Measurements from ENCODE around the gene OTOP2. TPM values are rescaled to one million over a fixed set of nuclear protein-coding genes. Genes with fewer than 3 reads are reported as not detected.

OTOP2 gene
- total RNA-seq, 2 experiments from 2014 or later, result not detected

Other genes with a start within 250 kb of the OTOP2 start
- gene CD300LF, start 211.3 kb upstream of the OTOP2 start, total RNA-seq, result under 1 TPM in 1 of 2 experiments, not detected in 1; 0.25 TPM
- gene RAB37, start 187.0 kb upstream of the OTOP2 start, total RNA-seq, result 10 to 100 TPM; 24.7 to 27.5 TPM
- 100 to 1,000 TPM; 241 to 244 TPM for gene NHERF1, start 175.6 kb upstream of the OTOP2 start, total RNA-seq
- gene NAT9, start 147.9 kb upstream of the OTOP2 start, total RNA-seq, result 10 to 100 TPM; 37.6 to 42.1 TPM
- gene GRIN2C, start 64.4 kb upstream of the OTOP2 start, total RNA-seq, result under 1 TPM in 1 of 2 experiments, not detected in 1; 0.17 TPM
- 10 to 100 TPM; 25.4 to 30.8 TPM for gene FDXR, start 51.3 kb upstream of the OTOP2 start, total RNA-seq
- gene FADS6, start 30.6 kb upstream of the OTOP2 start, total RNA-seq, result not detected
- not detected for gene USH1G, start 1.0 kb upstream of the OTOP2 start, total RNA-seq
- not detected for gene OTOP3, start 11.6 kb downstream of the OTOP2 start, total RNA-seq
- 1 to 10 TPM; 3.6 to 3.9 TPM for gene HID1, start 48.5 kb downstream of the OTOP2 start, total RNA-seq
- under 1 TPM; 0.11 to 0.14 TPM for gene CDR2L, start 63.4 kb downstream of the OTOP2 start, total RNA-seq
- 10 to 100 TPM; 32.2 to 36.2 TPM for gene MRPL58, start 88.4 kb downstream of the OTOP2 start, total RNA-seq
- 100 to 1,000 TPM; 196 to 199 TPM for gene ATP5PD, start 122.7 kb downstream of the OTOP2 start, total RNA-seq
- gene KCTD2, start 123.0 kb downstream of the OTOP2 start, total RNA-seq, result 10 to 100 TPM; 20.4 to 22.4 TPM
- gene SLC16A5, start 163.7 kb downstream of the OTOP2 start, total RNA-seq, result 10 to 100 TPM in 1 of 2 experiments, 1 to 10 TPM in 1; 9.1 to 11.0 TPM
- gene ARMC7, start 185.7 kb downstream of the OTOP2 start, total RNA-seq, result 10 to 100 TPM; 16.2 to 17.6 TPM
- gene NT5C, start 207.5 kb downstream of the OTOP2 start, total RNA-seq, result 10 to 100 TPM; 69.9 to 70.8 TPM
- gene JPT1, start 230.2 kb downstream of the OTOP2 start, total RNA-seq, result 100 to 1,000 TPM; 194 to 213 TPM